Endothelial cell (in vitro differentiated cells): ENCODE measurements around the gene SLFN12L. TPM values are rescaled to one million over a fixed set of nuclear protein-coding genes. Genes with fewer than 3 reads are reported as not detected.

Experiments used
- DNase-seq: peaks from one replicate; pipeline ENCODE4 v3.0.0; 2021; ENCODE audit warnings: low spot score
- H3K27ac Mint-ChIP-seq: one replicate; pipeline ENCODE4 v1.8.0; 2021; ENCODE audit warnings: mixed read lengths, inconsistent platforms; ENCODE audit not compliant: unreplicated experiment
- H3K27me3 Mint-ChIP-seq: one replicate; pipeline ENCODE4 v1.8.0; 2021; ENCODE audit warnings: mild to moderate bottlenecking, moderate library complexity, mixed read lengths, inconsistent platforms; ENCODE audit not compliant: unreplicated experiment
- H3K36me3 Mint-ChIP-seq: one replicate; pipeline ENCODE4 v1.8.0; 2021; ENCODE audit warnings: mild to moderate bottlenecking, low read depth, mixed read lengths, inconsistent platforms; ENCODE audit not compliant: unreplicated experiment
- H3K4me1 Mint-ChIP-seq: one replicate; pipeline ENCODE4 v1.8.0; 2021; ENCODE audit warnings: mild to moderate bottlenecking, mixed read lengths, inconsistent platforms; ENCODE audit not compliant: unreplicated experiment
- H3K4me3 Mint-ChIP-seq: one replicate; pipeline ENCODE4 v1.8.0; 2021; ENCODE audit warnings: mild to moderate bottlenecking, mixed read lengths, inconsistent platforms; ENCODE audit not compliant: unreplicated experiment
- H3K9me3 Mint-ChIP-seq: one replicate; pipeline ENCODE4 v1.8.0; 2021; ENCODE audit warnings: mixed read lengths, inconsistent platforms; ENCODE audit not compliant: unreplicated experiment
- CTCF ChIP-seq: fragments of 200-600 bp; sonication (generic); IDR thresholded peaks from one replicate; pipeline ENCODE4 v1.5.0; 2021; ENCODE audit warnings: antibody characterized with exemption; ENCODE audit not compliant: unreplicated experiment
- total RNA-seq: library from RNA; stranded (reverse); fragmentation: NEBNext Ultra II Directional; extraction: Animal tissue kit (Norgen Biotek cat#: 25700); gene quantifications from one replicate; pipeline ENCODE4 v1.2.1, GENCODE V29; 2021; ENCODE audit not compliant: unreplicated experiment

SLFN12L gene
- total RNA-seq, 1 donor from 2014 or later: not detected

GRCh38 chr17:35553310-35553709, 15.8 kb upstream of the SLFN12L start:
- Mint-ChIP-seq H3K4me1 (peaks cover 6% of the 10 kb centered on the region), H3K36me3 (no peaks in the 10 kb centered on the region), H3K27ac (no peak overlapping the region), H3K4me3 (no peak overlapping the region), H3K27me3 (peaks cover 7% of the 10 kb centered on the region), H3K9me3 (no peaks in the 10 kb centered on the region)
- no peak for DNase-seq
- TF ChIP-seq CTCF: no peak

DNA sequence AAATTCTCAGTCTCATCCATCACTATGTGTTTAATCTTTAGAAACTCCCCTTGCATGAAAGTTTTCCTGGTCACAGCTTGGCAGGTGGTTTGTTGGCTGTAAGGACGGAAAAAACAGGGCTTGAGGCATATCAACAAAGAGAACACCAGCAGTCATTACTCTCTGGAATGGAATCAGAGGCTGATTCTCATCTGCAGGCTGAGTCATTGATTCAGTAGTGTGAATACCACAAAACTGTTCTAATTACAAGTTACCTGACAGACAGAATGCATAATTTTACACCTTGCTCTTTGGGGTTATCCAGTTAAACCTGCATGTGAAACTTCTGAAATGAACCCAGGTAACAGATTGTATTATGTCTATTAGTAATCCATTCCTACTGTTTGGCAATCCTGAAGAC, 11.5 kb upstream of the SLFN12L start:
- Mint-ChIP-seq H3K36me3 (no peaks in the 10 kb centered on the region), H3K27ac (no peak overlapping the region), H3K27me3 (peaks cover 7% of the 10 kb centered on the region), H3K4me3 (no peak overlapping the region), H3K4me1 (peaks cover under 1% of the 10 kb centered on the region), H3K9me3 (no peaks in the 10 kb centered on the region)
- no peak for DNase-seq
- no peak for TF ChIP-seq CTCF

DNA sequence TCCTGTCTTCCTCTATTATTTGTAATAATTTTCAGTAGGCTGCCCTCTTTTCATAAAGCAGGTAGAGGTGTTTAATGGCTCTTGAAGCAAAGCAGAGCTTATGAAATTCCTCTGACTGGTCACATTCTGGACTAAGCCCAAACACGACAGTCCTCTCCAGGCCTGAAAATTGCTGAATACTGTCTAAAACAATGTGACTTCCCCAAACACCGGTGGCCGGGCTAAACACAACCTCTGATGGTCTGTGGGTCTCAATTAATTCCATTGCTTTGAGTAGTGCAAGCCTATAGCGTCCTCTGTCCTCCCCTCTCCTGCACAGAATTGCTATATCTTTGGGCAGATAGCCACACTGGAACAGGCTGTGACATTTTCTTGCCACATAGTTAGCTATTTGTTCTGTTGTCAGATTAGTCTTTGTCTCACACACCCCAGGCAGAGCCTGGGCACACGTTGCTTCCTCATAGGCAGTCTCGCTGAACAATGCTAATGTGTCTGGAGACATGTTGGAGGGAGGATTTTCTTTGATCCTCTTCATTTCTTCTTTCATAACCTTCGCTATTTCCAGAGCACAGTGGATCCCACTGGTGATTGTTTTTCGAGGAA, 10.8 kb upstream of the SLFN12L start:
- H3K27me3 Mint-ChIP-seq: peaks cover 5% of the 10 kb centered on the region

DNA sequence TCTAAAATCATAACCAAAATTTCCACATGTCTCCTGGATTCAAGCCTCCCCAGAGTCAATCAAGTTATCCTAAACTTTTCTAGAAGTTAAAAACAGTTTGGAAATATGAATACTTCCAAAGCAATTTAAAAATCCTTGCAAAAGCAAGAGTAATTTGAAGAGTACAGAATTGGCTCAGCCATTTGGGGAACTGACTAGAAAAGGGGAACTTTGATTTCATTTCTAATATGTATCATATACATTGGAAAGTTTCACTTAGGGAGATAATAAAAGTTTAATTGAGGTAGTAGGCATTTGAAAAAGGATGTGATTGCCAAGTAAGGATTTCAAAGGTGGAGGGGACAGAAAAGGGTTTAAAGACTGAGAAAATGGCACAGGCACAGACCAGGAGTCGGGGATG, 9.0 kb upstream of the SLFN12L start:
- DNase-seq: no peak
- TF ChIP-seq CTCF: no peak
- H3K4me3 Mint-ChIP-seq: no peak overlapping the region
- H3K36me3 Mint-ChIP-seq: no peaks in the 10 kb centered on the region
- H3K27ac Mint-ChIP-seq: no peak overlapping the region
- H3K27me3 Mint-ChIP-seq: peaks cover 5% of the 10 kb centered on the region
- H3K4me1 Mint-ChIP-seq: peaks cover 12% of the 10 kb centered on the region
- H3K9me3 Mint-ChIP-seq: no peaks in the 10 kb centered on the region

More for the DNA sequence above, 10.8 kb upstream of the SLFN12L start:
- Mint-ChIP-seq H3K4me1 (peaks cover 7% of the 10 kb centered on the region), H3K4me3 (no peak overlapping the region), H3K36me3 (no peaks in the 10 kb centered on the region), H3K27ac (no peak overlapping the region), H3K9me3 (no peaks in the 10 kb centered on the region)
- no peak for TF ChIP-seq CTCF
- DNase-seq: no peak

GRCh38 chr17:35545150-35545549, 7.7 kb upstream of the SLFN12L start:
- no peak for DNase-seq
- H3K27me3 Mint-ChIP-seq: peaks cover 4% of the 10 kb centered on the region
- no peaks in the 10 kb centered on the region for H3K36me3 Mint-ChIP-seq
- no peak for TF ChIP-seq CTCF
- no peaks in the 10 kb centered on the region for H3K9me3 Mint-ChIP-seq
- H3K27ac Mint-ChIP-seq: no peak overlapping the region
- H3K4me1 Mint-ChIP-seq: peaks cover 18% of the 10 kb centered on the region
- H3K4me3 Mint-ChIP-seq: no peak overlapping the region
